Activated naive CD4-positive, alpha-beta T cell treated with anti-CD3 and anti-CD28 coated beads, Interleukin-2, amount 10 ng/mL, durations not matched to agents 7 days and 5 days (primary cell): ENCODE measurements around the gene CDH15.
"Not testable (repeated sequence)": the region's sequence is repeated elsewhere in the genome, so short reads cannot be mapped to it uniquely, and the experiment has no call there.

Source experiments
- CTCF ChIA-PET: fragments of 350-600 bp; sonication (Branson Sonifier 250); formaldehyde crosslinking; loops from one replicate; lab custom pipeline; 2021; ENCODE audit warnings: antibody characterized with exemption; lab: Charles Lee
- DNase-seq: peaks from one replicate; pipeline ENCODE4 v3.0.0-alpha.2; 2020
- H3K27ac Mint-ChIP-seq: one replicate; pipeline ENCODE4 v1.8.0; 2021; ENCODE audit warnings: mild to moderate bottlenecking, moderate library complexity, mixed read lengths
- H3K27me3 Mint-ChIP-seq: one replicate; pipeline ENCODE4 v1.8.0; 2021; ENCODE audit warnings: mild to moderate bottlenecking, mixed read lengths
- H3K36me3 Mint-ChIP-seq: one replicate; pipeline ENCODE4 v1.8.0; 2021; ENCODE audit warnings: mixed read lengths
- H3K4me1 Mint-ChIP-seq: one replicate; pipeline ENCODE4 v1.8.0; 2021; ENCODE audit warnings: mixed read lengths
- H3K4me3 Mint-ChIP-seq: one replicate; pipeline ENCODE4 v1.8.0; 2021; ENCODE audit warnings: mild to moderate bottlenecking, moderate library complexity, mixed read lengths
- H3K9me3 Mint-ChIP-seq: one replicate; pipeline ENCODE4 v1.8.0; 2021; ENCODE audit warnings: mixed read lengths

Gene CDH15

DNA sequence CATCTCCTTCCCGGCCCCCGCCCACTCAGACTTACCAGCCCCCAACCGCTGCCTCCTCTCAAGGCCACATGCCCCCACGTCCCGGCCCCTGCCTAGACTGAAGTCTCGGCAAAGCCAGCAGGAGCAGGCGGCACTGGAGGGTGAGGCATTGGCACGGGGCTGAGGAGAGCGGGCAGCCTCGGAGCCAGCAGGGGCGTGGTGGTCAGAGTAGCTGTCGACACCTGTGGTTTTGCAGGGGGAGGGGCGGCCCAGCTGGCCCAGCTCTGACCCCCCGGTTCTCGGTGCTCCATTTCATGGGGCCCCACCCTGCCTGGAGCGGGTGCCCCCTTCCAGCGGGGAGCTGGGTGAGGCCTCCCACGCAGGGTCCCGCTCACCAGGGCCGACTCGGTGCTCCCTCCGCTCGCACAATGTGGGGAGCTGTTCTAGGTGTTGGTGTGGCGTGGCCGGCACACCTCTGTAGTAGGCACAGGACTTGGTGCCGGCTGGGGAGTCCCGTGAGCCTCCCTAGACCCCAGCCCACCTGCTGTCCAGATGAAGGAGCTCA is 4.7 kb downstream of the CDH15 start:
- peaks cover 30% of the 10 kb centered on the region for H3K27me3 Mint-ChIP-seq
- no peaks in the 10 kb centered on the region for H3K4me1 Mint-ChIP-seq
- no peak overlapping the region for H3K27ac Mint-ChIP-seq
- H3K36me3 Mint-ChIP-seq = no peaks in the 10 kb centered on the region
- CTCF ChIA-PET = no interaction called here
- no peak overlapping the region for H3K4me3 Mint-ChIP-seq
- no peak for DNase-seq
- H3K9me3 Mint-ChIP-seq = no peaks in the 10 kb centered on the region

DNA sequence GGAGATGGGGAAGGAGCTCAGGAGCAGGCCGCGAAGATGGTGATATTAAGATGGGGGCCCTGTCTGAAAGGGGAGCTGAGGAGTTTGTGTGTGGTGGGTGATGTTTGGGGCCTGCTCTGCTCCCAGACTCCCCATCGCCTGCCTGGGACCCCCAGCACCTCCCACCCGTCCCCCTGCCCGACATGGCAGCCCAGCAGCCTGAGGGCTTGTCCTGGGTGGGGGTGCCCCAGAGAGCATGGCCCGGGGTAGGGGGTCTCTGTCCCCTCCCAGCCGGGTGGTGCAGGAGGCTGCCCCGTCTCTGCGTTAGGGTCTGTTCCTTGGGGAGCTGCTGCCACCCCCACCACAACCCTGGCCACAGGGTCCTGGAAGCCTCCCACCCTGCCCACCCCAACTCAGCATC is 5.2 kb downstream of the CDH15 start:
- H3K36me3 Mint-ChIP-seq = no peaks in the 10 kb centered on the region
- CTCF ChIA-PET = no interaction called here
- H3K4me1 Mint-ChIP-seq = peaks cover 1% of the 10 kb centered on the region
- H3K4me3 Mint-ChIP-seq = no peak overlapping the region
- no peaks in the 10 kb centered on the region for H3K9me3 Mint-ChIP-seq
- no peak overlapping the region for H3K27ac Mint-ChIP-seq
- DNase-seq = no peak
- peaks cover 26% of the 10 kb centered on the region for H3K27me3 Mint-ChIP-seq

DNA sequence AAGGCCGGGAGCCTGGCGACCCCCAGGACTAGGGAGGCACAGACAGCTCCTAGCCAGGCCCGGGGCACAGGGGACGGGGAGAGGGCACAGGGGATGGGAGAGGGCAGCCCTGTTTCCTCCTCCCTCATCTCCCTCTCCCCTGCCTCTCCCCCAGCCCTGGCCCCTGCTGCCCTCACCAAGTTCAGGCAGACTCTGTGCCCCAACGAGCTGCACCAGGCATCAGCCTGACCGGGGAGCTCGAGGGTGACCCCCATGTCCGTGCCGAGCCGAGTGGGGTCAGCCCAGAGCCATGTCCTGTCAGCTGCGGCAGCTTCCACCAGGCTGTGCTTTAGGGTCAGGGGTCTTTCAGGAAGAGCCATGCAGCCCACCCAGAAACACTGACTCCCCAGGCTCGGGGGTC is 6.0 kb downstream of the CDH15 start:
- Mint-ChIP-seq H3K27me3 (peaks cover 18% of the 10 kb centered on the region), H3K4me1 (peaks cover 5% of the 10 kb centered on the region), H3K9me3 (no peaks in the 10 kb centered on the region), H3K36me3 (no peaks in the 10 kb centered on the region), H3K27ac (no peak overlapping the region), H3K4me3 (no peak overlapping the region)
- no peak for DNase-seq
- CTCF ChIA-PET = no interaction called here

DNA sequence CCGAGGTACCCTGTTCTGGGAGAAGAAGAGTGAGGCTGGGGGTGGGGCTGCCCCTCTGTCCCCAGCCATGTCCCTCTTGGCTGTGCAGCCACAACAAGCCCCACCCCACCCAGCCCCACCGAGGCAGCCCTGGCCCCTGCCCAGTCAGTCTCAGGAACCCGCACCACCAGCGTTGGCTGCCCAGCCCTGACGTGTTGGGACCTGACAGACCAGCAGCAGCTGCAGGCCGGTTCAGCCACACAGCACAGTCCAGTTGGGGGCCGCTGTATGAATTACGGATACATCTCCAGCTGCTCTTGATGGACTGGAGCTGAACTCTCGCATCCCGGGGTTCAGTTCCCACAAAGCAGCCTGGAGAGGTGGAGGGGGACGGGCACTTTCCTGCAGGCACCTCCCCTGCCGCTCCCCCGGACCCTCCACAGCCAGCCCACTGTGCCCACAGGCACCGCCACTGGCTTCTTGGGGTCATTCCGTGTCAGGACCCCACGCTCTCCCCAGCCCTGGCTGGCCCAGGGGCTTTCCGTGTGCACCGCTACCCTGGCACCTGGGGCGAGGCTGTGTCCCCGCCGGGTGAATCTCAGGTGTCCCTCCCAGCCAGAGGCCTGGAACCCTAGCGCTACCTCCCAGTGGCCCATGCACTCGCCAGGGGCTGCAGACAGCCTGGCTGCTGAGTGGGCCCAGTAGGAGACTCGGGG is 7.1 kb downstream of the CDH15 start:
- H3K4me3 Mint-ChIP-seq = no peak overlapping the region
- peaks cover 12% of the 10 kb centered on the region for H3K4me1 Mint-ChIP-seq
- no peak for DNase-seq
- H3K27ac Mint-ChIP-seq = no peak overlapping the region
- H3K9me3 Mint-ChIP-seq = no peaks in the 10 kb centered on the region
- CTCF ChIA-PET = no interaction called here
- peaks cover 15% of the 10 kb centered on the region for H3K27me3 Mint-ChIP-seq
- no peaks in the 10 kb centered on the region for H3K36me3 Mint-ChIP-seq

DNA sequence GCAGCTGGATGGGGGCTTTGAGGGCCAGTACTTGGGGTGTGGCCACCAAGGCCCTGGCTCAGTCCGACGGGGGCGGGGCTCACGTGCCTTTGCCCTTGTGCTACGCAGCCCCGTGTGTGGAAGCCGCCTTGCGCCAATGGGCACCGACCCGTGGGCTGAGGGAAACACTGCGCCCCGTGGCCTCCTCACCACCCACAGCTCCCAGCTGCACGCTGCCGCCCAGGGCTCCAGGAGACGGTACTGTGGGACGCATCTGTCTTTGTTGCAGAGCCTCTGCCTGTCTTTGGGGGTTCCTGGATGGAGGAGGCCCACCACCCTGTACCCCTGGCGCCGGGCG is 7.6 kb downstream of the CDH15 start:
- peaks cover 12% of the 10 kb centered on the region for H3K4me1 Mint-ChIP-seq
- H3K9me3 Mint-ChIP-seq = no peaks in the 10 kb centered on the region
- H3K27ac Mint-ChIP-seq = no peak overlapping the region
- CTCF ChIA-PET = no interaction called here
- H3K36me3 Mint-ChIP-seq = no peaks in the 10 kb centered on the region
- H3K27me3 Mint-ChIP-seq = peaks cover 14% of the 10 kb centered on the region
- no peak overlapping the region for H3K4me3 Mint-ChIP-seq
- DNase-seq = no peak

DNA sequence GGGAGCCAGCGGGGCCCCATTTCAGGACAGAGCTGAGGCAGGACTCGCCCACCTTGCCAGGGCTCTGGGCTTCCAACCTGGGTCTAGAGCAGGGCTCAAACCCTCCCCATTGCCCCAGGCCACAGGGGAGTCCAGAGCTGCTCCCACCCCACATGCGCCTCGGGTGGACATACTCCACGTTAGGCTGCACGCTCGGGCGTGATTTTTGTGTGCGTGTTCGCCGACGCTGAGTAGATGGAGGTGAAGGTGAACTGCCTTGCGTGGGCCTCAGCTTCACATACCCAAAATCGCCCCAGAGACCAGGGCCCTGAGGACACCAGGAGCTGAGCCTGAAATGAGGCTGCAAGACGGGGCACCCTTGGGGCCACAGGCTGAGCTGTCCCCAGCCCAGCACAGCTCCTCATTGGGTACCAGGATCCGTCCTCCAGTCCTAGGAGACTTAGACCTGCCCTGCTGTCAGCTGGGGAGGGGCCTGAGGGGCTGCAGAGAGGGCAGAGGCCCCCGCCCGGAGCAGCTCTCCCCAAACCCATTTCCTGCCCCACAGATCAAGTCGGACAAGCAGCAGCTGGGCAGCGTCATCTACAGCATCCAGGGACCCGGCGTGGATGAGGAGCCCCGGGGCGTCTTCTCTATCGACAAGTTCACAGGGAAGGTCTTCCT is 8.2 kb downstream of the CDH15 start:
- no peaks in the 10 kb centered on the region for H3K36me3 Mint-ChIP-seq
- CTCF ChIA-PET = no interaction called here
- peaks cover 16% of the 10 kb centered on the region for H3K27me3 Mint-ChIP-seq
- no peak overlapping the region for H3K27ac Mint-ChIP-seq
- peaks cover 12% of the 10 kb centered on the region for H3K4me1 Mint-ChIP-seq
- H3K4me3 Mint-ChIP-seq = no peak overlapping the region
- DNase-seq = no peak
- H3K9me3 Mint-ChIP-seq = no peaks in the 10 kb centered on the region

DNA sequence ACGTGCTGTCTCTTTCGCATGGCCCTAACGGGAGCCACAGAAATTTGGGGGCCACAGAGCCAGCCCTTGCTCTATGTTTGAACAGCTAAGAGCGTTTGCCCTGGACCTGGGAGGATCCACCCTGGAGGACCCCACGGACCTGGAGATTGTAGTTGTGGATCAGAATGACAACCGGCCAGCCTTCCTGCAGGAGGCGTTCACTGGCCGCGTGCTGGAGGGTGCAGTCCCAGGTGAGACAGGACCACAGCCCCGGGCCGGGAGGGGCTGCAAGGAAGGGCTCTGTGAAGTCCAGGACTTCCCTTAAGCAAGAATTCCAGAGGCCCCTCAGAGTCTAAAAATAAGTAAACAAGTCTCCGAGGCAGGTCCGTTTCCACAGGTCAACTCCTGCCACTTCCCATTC is 11.9 kb downstream of the CDH15 start:
- Mint-ChIP-seq H3K9me3 (no peaks in the 10 kb centered on the region), H3K27me3 (peaks cover 28% of the 10 kb centered on the region), H3K4me1 (peaks cover 12% of the 10 kb centered on the region), H3K36me3 (no peaks in the 10 kb centered on the region), H3K27ac (peak overlapping the region; percentile 33), H3K4me3 (no peak overlapping the region)
- DNase-seq = no peak
- CTCF ChIA-PET = no interaction called here

DNA sequence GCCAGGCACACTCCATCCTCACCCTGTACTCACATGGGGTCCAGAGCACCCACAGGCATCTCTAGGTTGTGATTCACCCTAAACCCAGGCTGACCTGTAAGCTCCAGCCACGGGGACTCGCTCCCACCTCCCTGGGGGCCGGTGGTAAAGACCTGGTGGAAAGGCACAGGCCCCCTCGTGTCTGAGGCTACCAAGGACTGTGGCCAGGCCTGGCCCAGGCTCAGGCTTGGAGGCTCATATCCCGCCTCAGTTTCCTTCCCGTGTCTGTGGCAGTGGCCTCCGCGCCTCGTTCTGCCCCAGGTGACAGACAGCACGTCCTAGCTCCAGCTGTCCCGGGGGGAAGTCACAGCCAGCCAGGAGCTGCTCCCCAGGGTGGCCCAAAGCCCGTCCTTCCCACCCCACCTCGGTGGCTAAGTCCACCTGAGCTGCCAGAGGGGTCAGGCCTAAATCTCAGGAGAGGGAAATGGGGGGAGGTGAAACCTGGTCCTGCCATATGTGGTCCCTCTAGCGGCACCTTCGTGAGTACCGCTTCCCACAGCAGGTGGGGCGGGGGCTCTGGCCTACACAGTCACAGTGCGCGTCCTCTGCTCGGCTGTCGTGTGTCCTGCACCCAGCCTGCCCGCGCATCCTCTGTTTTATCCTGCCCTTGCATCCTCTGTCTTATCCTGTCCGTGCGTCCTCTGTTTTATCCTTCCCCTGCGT is 12.6 kb downstream of the CDH15 start:
- Mint-ChIP-seq H3K27ac (peak overlapping the region; percentile 60), H3K9me3 (no peaks in the 10 kb centered on the region), H3K4me3 (no peak overlapping the region), H3K36me3 (no peaks in the 10 kb centered on the region), H3K4me1 (peaks cover 12% of the 10 kb centered on the region), H3K27me3 (peaks cover 28% of the 10 kb centered on the region)
- CTCF ChIA-PET = no interaction called here
- DNase-seq = no peak

DNA sequence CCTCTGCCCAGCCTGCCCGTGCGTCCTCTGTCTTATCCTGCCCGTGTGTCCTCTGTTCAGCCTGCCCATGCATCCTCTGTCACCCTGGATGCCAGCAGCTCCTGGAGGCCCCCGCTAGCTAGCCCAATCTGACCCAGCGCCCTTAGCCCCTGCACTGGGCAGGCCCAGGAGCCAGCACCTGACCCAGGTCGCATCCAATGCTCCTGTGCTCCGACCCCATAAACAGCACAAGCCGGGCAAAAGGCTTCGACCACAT is 13.1 kb downstream of the CDH15 start:
- Mint-ChIP-seq H3K36me3 (no peaks in the 10 kb centered on the region), H3K4me1 (peaks cover 12% of the 10 kb centered on the region), H3K27ac (no peak overlapping the region), H3K9me3 (no peaks in the 10 kb centered on the region), H3K27me3 (peaks cover 28% of the 10 kb centered on the region), H3K4me3 (no peak overlapping the region)
- CTCF ChIA-PET = no interaction called here
- DNase-seq = no peak

DNA sequence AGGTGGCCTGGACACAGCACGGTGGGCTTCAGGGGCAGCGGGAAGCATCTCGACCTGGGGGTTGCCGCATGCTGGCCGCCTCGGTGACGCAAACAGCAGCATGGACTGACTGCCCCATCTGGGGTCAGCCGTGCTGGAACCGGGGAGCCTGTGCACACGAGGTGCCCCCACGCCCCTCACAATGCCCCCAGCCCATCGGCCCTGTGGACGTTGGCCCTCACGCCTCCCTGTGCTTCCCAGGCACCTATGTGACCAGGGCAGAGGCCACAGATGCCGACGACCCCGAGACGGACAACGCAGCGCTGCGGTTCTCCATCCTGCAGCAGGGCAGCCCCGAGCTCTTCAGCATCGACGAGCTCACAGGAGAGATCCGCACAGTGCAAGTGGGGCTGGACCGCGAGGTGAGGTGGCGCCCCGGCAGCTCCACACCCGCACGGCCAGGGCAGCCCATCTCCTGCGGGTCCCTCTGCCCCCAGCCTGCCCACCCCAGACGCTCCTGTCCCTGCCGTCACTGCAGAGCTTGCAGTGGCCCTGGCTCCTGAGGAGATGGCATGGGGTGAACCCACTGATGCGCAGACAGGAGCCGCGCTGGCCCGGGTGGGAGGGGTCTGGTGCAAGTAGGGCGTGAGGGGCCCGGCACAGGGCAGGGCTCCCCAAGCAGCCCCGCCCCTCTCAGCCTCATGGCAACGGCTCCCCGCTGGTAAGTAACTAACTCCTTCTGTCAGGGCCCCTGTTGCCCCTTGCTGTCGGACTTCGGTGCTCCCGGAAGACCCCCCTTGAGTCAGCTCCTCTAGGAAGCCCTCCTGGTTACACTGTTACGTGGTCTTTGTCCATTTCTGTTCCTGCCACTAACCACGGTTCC is 13.6 kb downstream of the CDH15 start:
- Mint-ChIP-seq H3K4me3 (no peak overlapping the region), H3K27me3 (peaks cover 28% of the 10 kb centered on the region), H3K9me3 (no peaks in the 10 kb centered on the region), H3K4me1 (peaks cover 12% of the 10 kb centered on the region), H3K36me3 (no peaks in the 10 kb centered on the region), H3K27ac (peak overlapping the region; percentile 33)
- CTCF ChIA-PET = no interaction called here
- peak; percentile 62 for DNase-seq

DNA sequence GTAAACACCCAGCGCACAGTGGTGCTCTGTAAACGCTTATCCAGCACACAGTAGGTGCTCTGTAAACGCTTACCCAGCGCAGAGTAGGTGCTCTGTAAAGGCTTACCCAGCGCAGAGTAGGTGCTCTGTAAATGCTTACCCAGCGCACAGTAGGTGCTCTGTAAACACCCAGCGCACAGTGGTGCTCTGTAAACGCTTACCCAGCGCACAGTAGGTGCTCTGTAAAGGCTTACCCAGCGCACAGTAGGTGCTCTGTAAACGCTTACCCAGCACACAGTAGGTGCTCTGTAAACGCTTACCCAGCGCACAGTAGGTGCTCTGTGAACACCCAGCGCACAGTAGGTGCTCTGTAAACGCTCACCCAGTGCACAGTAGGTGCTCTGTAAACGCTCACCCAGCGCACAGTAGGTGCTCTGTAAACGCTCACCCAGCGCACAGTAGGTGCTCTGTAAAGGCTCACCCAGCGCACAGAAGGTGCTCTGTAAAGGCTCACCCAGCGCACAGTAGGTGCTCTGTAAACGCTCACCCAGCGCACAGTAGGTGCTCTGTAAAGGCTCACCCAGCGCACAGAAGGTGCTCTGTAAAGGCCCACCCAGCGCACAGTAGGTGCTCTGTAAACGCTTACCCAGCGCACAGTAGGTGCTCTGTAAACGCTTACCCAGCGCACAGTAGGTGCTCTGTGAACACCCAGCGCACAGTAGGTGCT is 14.5 kb downstream of the CDH15 start:
- CTCF ChIA-PET, H3K9me3 Mint-ChIP-seq, DNase-seq, H3K4me3 Mint-ChIP-seq, H3K36me3 Mint-ChIP-seq: not testable (repeated sequence)
- H3K4me1 Mint-ChIP-seq = peaks cover 14% of the 10 kb centered on the region
- peaks cover 33% of the 10 kb centered on the region for H3K27me3 Mint-ChIP-seq
- peak overlapping the region; percentile 33 for H3K27ac Mint-ChIP-seq

DNA sequence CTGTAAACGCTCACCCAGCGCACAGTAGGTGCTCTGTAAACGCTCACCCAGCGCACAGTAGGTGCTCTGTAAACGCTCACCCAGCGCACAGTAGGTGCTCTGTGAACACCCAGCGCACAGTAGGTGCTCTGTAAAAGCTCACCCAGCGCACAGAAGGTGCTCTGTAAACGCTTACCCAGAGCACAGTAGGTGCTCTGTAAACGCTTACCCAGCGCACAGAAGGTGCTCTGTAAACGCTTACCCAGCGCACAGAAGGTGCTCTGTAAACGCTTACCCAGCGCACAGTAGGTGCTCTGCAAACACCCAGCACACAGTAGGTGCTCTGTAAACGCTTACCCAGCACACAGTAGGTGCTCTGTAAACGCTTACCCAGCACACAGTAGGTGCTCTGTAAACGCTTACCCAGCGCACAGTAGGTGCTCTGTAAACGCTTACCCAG is 15.1 kb downstream of the CDH15 start:
- H3K9me3 Mint-ChIP-seq, H3K36me3 Mint-ChIP-seq, H3K27ac Mint-ChIP-seq, DNase-seq, CTCF ChIA-PET, H3K4me3 Mint-ChIP-seq: not testable (repeated sequence)
- H3K27me3 Mint-ChIP-seq = peaks cover 35% of the 10 kb centered on the region
- peaks cover 14% of the 10 kb centered on the region for H3K4me1 Mint-ChIP-seq

DNA sequence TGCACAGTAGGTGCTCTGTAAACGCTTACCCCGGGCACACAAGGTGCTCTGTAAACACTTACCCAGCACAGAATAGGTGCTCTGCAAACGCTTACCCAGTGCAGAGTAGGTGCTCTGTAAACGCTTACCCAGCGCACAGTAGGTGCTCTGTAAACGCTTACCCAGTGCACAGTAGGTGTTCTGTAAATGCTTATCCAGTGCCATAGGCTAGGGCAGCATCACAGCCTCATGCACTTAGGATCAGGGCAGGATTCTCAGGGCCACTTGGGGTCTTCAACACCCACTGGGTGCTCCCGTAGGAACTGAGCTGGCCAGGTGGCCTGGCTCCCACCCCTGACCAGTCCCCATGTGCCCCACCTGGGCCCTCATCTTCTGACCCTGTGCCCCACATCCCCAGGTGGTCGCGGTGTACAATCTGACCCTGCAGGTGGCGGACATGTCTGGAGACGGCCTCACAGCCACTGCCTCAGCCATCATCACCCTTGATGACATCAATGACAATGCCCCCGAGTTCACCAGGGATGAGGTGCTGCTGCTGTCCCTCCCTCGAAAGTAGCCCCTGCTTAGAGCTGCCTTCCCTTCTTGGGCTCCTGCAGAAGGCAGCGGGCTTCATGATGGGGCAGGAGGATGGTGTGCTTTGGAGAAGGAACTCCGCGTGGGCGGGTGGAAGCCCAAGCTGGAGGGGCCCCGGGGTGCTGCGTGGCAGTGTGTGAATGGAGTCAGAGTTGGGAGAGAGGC is 15.7 kb downstream of the CDH15 start:
- Mint-ChIP-seq H3K36me3 (no peaks in the 10 kb centered on the region), H3K27me3 (peaks cover 35% of the 10 kb centered on the region), H3K4me3 (peak overlapping the region; percentile 46), H3K4me1 (peaks cover 13% of the 10 kb centered on the region), H3K27ac (peak overlapping the region; percentile 81), H3K9me3 (peaks cover 3% of the 10 kb centered on the region)
- CTCF ChIA-PET = no interaction called here
- peak; percentile 54 for DNase-seq
